ENCODE measurements around the gene TCEAL1.
"Not testable (repeated sequence)": the region's sequence is repeated elsewhere in the genome, so short reads cannot be mapped to it uniquely, and the experiment has no call there.

DNA sequence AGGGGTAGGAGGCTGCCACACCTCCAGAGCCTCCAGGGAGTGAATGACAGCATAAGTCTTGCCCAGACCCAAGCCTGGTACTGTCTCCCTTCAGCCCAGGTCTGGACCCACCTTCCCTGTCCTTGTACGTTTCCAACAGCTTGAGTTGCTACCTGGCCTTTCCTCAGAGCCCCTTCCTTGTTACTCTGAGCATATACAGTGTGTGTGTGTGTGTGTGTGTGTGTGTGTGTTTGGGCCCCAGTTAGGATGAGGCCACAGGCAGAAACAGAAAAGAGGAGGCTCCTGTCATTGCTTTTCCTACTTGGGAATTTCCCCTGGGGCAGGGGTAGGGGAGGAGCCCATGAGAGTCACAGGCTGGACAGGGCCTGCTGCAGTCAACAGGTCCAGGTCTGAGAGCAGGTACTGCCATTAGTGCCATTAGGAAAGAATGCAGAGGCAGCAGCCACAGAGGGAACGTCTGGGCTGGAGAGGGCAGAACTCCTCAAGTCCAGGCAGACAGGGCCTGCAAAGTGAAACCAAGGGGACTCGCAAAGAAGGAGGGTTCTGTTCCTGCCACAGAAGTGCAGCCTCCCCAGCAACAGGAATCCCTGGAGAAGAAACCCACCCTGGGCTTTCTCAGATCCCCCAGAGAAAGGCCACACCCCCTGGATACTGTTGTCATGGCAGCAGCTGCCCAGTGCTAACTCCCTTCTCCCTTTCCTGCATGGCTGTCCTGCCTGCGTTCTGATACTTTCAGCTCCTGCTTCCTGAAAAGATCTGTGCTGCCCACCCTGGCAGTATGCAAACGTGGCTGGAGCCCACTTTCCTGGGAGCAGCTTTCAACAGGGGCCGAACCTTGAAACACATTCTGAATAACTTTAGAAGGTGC is 9.9 kb downstream of the TCEAL1 start:
- TF ChIP-seq, protein P1, sequence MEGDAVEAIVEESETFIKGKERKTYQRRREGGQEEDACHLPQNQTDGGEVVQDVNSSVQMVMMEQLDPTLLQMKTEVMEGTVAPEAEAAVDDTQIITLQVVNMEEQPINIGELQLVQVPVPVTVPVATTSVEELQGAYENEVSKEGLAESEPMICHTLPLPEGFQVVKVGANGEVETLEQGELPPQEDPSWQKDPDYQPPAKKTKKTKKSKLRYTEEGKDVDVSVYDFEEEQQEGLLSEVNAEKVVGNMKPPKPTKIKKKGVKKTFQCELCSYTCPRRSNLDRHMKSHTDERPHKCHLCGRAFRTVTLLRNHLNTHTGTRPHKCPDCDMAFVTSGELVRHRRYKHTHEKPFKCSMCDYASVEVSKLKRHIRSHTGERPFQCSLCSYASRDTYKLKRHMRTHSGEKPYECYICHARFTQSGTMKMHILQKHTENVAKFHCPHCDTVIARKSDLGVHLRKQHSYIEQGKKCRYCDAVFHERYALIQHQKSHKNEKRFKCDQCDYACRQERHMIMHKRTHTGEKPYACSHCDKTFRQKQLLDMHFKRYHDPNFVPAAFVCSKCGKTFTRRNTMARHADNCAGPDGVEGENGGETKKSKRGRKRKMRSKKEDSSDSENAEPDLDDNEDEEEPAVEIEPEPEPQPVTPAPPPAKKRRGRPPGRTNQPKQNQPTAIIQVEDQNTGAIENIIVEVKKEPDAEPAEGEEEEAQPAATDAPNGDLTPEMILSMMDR (IDR thresholded peaks at IDR 0.05), result not testable (repeated sequence)
- TF ChIP-seq, protein P2, sequence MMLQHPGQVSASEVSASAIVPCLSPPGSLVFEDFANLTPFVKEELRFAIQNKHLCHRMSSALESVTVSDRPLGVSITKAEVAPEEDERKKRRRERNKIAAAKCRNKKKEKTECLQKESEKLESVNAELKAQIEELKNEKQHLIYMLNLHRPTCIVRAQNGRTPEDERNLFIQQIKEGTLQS (CRISPR knock-in tag; conservative IDR thresholded peaks at IDR 0.05), result not testable (repeated sequence)
- not testable (repeated sequence) for TF ChIP-seq JUN (CRISPR knock-in tag; IDR thresholded peaks at IDR 0.05); NR3C1 (CRISPR knock-in tag; conservative IDR thresholded peaks at IDR 0.05; ENCODE audit: low read depth); TCF7 (CRISPR knock-in tag; IDR thresholded peaks at IDR 0.05; ENCODE audit: low read depth); CREB1 (CRISPR knock-in tag; IDR thresholded peaks at IDR 0.05)
- TF ChIP-seq, protein P3, sequence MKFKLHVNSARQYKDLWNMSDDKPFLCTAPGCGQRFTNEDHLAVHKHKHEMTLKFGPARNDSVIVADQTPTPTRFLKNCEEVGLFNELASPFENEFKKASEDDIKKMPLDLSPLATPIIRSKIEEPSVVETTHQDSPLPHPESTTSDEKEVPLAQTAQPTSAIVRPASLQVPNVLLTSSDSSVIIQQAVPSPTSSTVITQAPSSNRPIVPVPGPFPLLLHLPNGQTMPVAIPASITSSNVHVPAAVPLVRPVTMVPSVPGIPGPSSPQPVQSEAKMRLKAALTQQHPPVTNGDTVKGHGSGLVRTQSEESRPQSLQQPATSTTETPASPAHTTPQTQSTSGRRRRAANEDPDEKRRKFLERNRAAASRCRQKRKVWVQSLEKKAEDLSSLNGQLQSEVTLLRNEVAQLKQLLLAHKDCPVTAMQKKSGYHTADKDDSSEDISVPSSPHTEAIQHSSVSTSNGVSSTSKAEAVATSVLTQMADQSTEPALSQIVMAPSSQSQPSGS (CRISPR knock-in tag; IDR thresholded peaks at IDR 0.05; ENCODE audit: borderline replicate concordance, low read depth), result not testable (repeated sequence)
- TF ChIP-seq, protein P4, sequence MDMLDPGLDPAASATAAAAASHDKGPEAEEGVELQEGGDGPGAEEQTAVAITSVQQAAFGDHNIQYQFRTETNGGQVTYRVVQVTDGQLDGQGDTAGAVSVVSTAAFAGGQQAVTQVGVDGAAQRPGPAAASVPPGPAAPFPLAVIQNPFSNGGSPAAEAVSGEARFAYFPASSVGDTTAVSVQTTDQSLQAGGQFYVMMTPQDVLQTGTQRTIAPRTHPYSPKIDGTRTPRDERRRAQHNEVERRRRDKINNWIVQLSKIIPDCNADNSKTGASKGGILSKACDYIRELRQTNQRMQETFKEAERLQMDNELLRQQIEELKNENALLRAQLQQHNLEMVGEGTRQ (CRISPR knock-in tag; IDR thresholded peaks at IDR 0.05), result not testable (repeated sequence)
- TF ChIP-seq, protein P5, sequence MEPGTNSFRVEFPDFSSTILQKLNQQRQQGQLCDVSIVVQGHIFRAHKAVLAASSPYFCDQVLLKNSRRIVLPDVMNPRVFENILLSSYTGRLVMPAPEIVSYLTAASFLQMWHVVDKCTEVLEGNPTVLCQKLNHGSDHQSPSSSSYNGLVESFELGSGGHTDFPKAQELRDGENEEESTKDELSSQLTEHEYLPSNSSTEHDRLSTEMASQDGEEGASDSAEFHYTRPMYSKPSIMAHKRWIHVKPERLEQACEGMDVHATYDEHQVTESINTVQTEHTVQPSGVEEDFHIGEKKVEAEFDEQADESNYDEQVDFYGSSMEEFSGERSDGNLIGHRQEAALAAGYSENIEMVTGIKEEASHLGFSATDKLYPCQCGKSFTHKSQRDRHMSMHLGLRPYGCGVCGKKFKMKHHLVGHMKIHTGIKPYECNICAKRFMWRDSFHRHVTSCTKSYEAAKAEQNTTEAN (CRISPR knock-in tag; IDR thresholded peaks at IDR 0.05), result not testable (repeated sequence)
- TF ChIP-seq, protein P6, sequence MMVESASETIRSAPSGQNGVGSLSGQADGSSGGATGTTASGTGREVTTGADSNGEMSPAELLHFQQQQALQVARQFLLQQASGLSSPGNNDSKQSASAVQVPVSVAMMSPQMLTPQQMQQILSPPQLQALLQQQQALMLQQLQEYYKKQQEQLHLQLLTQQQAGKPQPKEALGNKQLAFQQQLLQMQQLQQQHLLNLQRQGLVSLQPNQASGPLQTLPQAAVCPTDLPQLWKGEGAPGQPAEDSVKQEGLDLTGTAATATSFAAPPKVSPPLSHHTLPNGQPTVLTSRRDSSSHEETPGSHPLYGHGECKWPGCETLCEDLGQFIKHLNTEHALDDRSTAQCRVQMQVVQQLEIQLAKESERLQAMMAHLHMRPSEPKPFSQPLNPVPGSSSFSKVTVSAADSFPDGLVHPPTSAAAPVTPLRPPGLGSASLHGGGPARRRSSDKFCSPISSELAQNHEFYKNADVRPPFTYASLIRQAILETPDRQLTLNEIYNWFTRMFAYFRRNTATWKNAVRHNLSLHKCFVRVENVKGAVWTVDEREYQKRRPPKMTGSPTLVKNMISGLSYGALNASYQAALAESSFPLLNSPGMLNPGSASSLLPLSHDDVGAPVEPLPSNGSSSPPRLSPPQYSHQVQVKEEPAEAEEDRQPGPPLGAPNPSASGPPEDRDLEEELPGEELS (CRISPR knock-in tag; IDR thresholded peaks at IDR 0.05), result not testable (repeated sequence)
